CMK (cell line): ENCODE data around the gene RBMX.

Experiments used
- DNase-seq: peaks from one replicate; pipeline ENCODE4 v3.0.0-alpha.2; 2010; ENCODE audit warnings: low read depth

The RBMX gene

GRCh38 chrX:136835761-136836160 is 44.8 kb downstream of the RBMX start:
- DNase-seq, result no peak

GRCh38 chrX:136829413-136829812 is 51.1 kb downstream of the RBMX start:
- DNase-seq, result no peak

GRCh38 chrX:136828830-136829229 is 51.7 kb downstream of the RBMX start:
- no peak for DNase-seq

- DNase-seq, result no peak
These were observed 53.5 kb downstream of the RBMX start for GRCh38 chrX:136827026-136827425.

- DNase-seq, result no peak
These were observed 54.8 kb downstream of the RBMX start for GRCh38 chrX:136825771-136826170.
